ENCODE results near the gene JAM2. TPM values are rescaled to one million over a fixed set of nuclear protein-coding genes. Genes with fewer than 3 reads are reported as not detected.

JAM2 gene
- polyA plus RNA-seq, 1 donor from 2014 or later, result 1.1 TPM

GRCh38 chr21:25733859-25734653 is 95.0 kb downstream of the JAM2 start:
- Histone ChIP-seq H4K20me1 (ENCODE audit: insufficient read depth) (no peaks in the 10 kb centered on the region), H3K36me3 (ENCODE audit: insufficient read depth, low read length) (peaks cover 7% of the 10 kb centered on the region), H3K9ac (ENCODE audit: low read length) (peak overlapping the region; percentile 90), H3K27me3 (ENCODE audit: insufficient read depth, low read depth, low read length) (no peaks in the 10 kb centered on the region), H3K79me2 (replicated peaks; ENCODE audit: insufficient read depth, low read length) (peaks cover 76% of the 10 kb centered on the region), H3K9me3 (ENCODE audit: low read length) (no peaks in the 10 kb centered on the region), H3K4me2 (ENCODE audit: low read length) (peak overlapping the region; percentile 86), H3F3A (ENCODE audit: insufficient read depth, low read length, poor library complexity, severe bottlenecking) (no peaks in the 10 kb centered on the region), H3K27ac (ENCODE audit: low read length) (peak overlapping the region; percentile 99), H2AFZ (ENCODE audit: low read depth, low read length) (peak overlapping the region; percentile 57), H3K4me3 (ENCODE audit: low read length) (peak overlapping the region; percentile 88), H3K9me2 (ENCODE audit: insufficient read depth, low read length) (no peaks in the 10 kb centered on the region)
- TF ChIP-seq EZH2 (IDR thresholded peaks at IDR 0.05; ENCODE audit: borderline replicate concordance, insufficient read depth, low read length, poor library complexity, severe bottlenecking), result no peak
- TF ChIP-seq RAD21 (conservative IDR thresholded peaks at IDR 0.05), result no peak
- no peak for TF ChIP-seq EP300 (conservative IDR thresholded peaks at IDR 0.05; ENCODE audit: poor library complexity, severe bottlenecking)
- TF ChIP-seq MXI1 (conservative IDR thresholded peaks at IDR 0.05; ENCODE audit: poor library complexity, severe bottlenecking), result no peak
- no peak for TF ChIP-seq SMC3 (conservative IDR thresholded peaks at IDR 0.05; ENCODE audit: poor library complexity)
- no peak for TF ChIP-seq TAF1 (IDR thresholded peaks at IDR 0.05; ENCODE audit: low read depth)
- TF ChIP-seq POLR2AphosphoS5 (IDR thresholded peaks at IDR 0.05), result no peak
- TF ChIP-seq REST (IDR thresholded peaks at IDR 0.05; ENCODE audit: borderline replicate concordance), result no peak
- no peak for TF ChIP-seq CTCF (IDR thresholded peaks at IDR 0.05; ENCODE audit: poor library complexity, severe bottlenecking)

- Histone ChIP-seq H3K9me3 (ENCODE audit: low read length) (no peaks in the 10 kb centered on the region), H3K9me2 (ENCODE audit: insufficient read depth, low read length) (no peaks in the 10 kb centered on the region), H3K79me2 (replicated peaks; ENCODE audit: insufficient read depth, low read length) (peaks cover 80% of the 10 kb centered on the region), H3K36me3 (ENCODE audit: insufficient read depth, low read length) (peaks cover 2% of the 10 kb centered on the region), H3K9ac (ENCODE audit: low read length) (peak overlapping the region; percentile 90), H3K27ac (ENCODE audit: low read length) (peak overlapping the region; percentile 99), H3K4me3 (ENCODE audit: low read length) (peak overlapping the region; percentile 88), H3K4me2 (ENCODE audit: low read length) (peak overlapping the region; percentile 86), H4K20me1 (ENCODE audit: insufficient read depth) (no peaks in the 10 kb centered on the region), H3K27me3 (ENCODE audit: insufficient read depth, low read depth, low read length) (no peaks in the 10 kb centered on the region), H2AFZ (ENCODE audit: low read depth, low read length) (peak overlapping the region; percentile 57), H3F3A (ENCODE audit: insufficient read depth, low read length, poor library complexity, severe bottlenecking) (no peaks in the 10 kb centered on the region)
- TF ChIP-seq EZH2 (IDR thresholded peaks at IDR 0.05; ENCODE audit: borderline replicate concordance, insufficient read depth, low read length, poor library complexity, severe bottlenecking) (no peak), EP300 (conservative IDR thresholded peaks at IDR 0.05; ENCODE audit: poor library complexity, severe bottlenecking) (no peak), TAF1 (IDR thresholded peaks at IDR 0.05; ENCODE audit: low read depth) (no peak), REST (IDR thresholded peaks at IDR 0.05; ENCODE audit: borderline replicate concordance) (no peak), MXI1 (conservative IDR thresholded peaks at IDR 0.05; ENCODE audit: poor library complexity, severe bottlenecking) (no peak), POLR2AphosphoS5 (IDR thresholded peaks at IDR 0.05) (peak; percentile 94), RAD21 (conservative IDR thresholded peaks at IDR 0.05) (no peak), SMC3 (conservative IDR thresholded peaks at IDR 0.05; ENCODE audit: poor library complexity) (no peak)
Observed at GRCh38 chr21:25734654-25734903, 95.5 kb downstream of the JAM2 start.
